HCT116 (cell line): Measurements from ENCODE around the gene DIDO1.

Experiments used
- CEBPB ChIP-seq: IDR thresholded peaks from 2 replicates; pipeline ENCODE4 v1.6.1; 2012; ENCODE audit warnings: low read depth
- ELF1 ChIP-seq: IDR thresholded peaks from 2 replicates; pipeline ENCODE4 v1.6.1; 2012; ENCODE audit warnings: low read depth, borderline replicate concordance
- EZH2 ChIP-seq: fragments of 200-600 bp; sonication (generic); IDR thresholded peaks from 2 replicates; pipeline ENCODE4 v1.6.1; 2017; ENCODE audit warnings: antibody characterized with exemption, mixed run types
- EZH2phosphoT487 ChIP-seq: fragments of 200-600 bp; IDR thresholded peaks from 2 replicates; pipeline ENCODE4 v1.6.1; 2018; ENCODE audit warnings: antibody characterized with exemption, borderline replicate concordance
- POLR2A ChIP-seq: IDR thresholded peaks from 2 replicates; pipeline ENCODE4 v1.7.0; 2011; ENCODE audit warnings: borderline replicate concordance; ENCODE audit not compliant: insufficient read depth, insufficient read length; ENCODE audit errors: extremely low read depth
- POLR2AphosphoS5 ChIP-seq: IDR thresholded peaks from 2 replicates; pipeline ENCODE4 v1.6.1; 2011; ENCODE audit warnings: mild to moderate bottlenecking, low read depth, low read length, moderate library complexity
- SRF ChIP-seq: IDR thresholded peaks from 2 replicates; pipeline ENCODE4 v1.6.1; 2012; ENCODE audit warnings: low read depth
- TCF7L2 ChIP-seq: IDR thresholded peaks from 2 replicates; pipeline ENCODE4 v1.7.0; 2011; ENCODE audit warnings: borderline replicate concordance, inconsistent platforms; ENCODE audit not compliant: insufficient read depth, insufficient read length; ENCODE audit errors: extremely low read depth
- YY1 ChIP-seq: IDR thresholded peaks from 2 replicates; pipeline ENCODE4 v1.6.1; 2011; ENCODE audit warnings: low read length, low read depth, moderate library complexity, mild to moderate bottlenecking; ENCODE audit not compliant: insufficient replicate concordance; ENCODE audit errors: extremely low read depth
- ZFX ChIP-seq: fragments of 450-650 bp; IDR thresholded peaks from 2 replicates; pipeline ENCODE4 v1.6.1; 2017
- TF ChIP-seq, protein P1 (sequence below): IDR thresholded peaks from 2 replicates; pipeline ENCODE4 v1.6.1; 2012; ENCODE audit warnings: low read depth
- TF ChIP-seq, protein P2 (sequence below), 3 experiments: fragments of 200-600 bp in 1 of 3; sonication (generic) in 1 of 3; IDR thresholded peaks in 2 of 3; conservative IDR thresholded peaks in 1 of 3; 2 replicates each; pipeline ENCODE4 v1.5.1; 2012 to 2017; ENCODE audit warnings: low read depth in 2 of 3, low read length in 2 of 3, antibody characterized with exemption in 1 of 3, borderline replicate concordance in 1 of 3, control low read depth in 1 of 3, mild to moderate bottlenecking in 1 of 3, mixed read lengths in 1 of 3, mixed run types in 1 of 3, moderate library complexity in 1 of 3; ENCODE audit not compliant: insufficient read depth in 1 of 3
- TF ChIP-seq, protein P3 (sequence below): IDR thresholded peaks from 2 replicates; pipeline ENCODE4 v1.6.1; 2012
- TF ChIP-seq, protein P4 (sequence below): IDR thresholded peaks from 2 replicates; pipeline ENCODE4 v1.6.1; 2011; ENCODE audit warnings: mild to moderate bottlenecking, low read length, moderate library complexity; ENCODE audit not compliant: insufficient replicate concordance; ENCODE audit errors: extremely low read depth

DNA sequence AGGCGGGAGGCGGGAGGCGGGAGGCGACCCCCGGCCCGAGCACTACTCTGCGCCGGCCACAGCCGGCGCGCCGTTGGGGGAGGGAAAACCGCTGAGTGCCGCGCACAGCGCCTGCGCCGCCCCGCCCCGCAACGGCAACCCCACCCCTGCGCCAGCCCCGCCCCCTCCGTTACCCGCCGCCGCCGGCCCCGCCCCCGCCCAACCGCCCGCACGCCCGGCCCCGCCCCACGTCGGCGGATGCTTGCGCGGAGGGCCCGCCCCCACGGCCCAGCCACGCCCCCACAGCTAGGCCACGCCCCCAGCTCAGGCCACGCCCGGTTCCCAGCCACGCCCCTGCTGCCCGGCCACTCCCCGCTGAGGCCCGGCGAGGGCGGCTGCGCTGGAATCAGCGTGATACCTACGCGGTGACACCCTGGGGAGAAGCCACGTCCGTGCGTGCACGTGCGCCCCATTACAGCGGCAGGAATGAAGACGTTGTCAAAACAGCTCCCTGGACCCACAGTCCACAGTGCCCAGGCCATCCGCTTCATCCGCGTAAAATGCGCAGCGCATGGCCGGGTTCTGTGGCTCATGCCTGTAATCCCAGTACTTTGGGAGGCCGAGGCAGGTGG, 64.5 kb downstream of the DIDO1 start, which contains the start of gene TCFL5:
- TF ChIP-seq POLR2A (no peak), POLR2AphosphoS5 (peak; percentile 33; the same call in 1 of the 2 replicates), YY1 (no peak), EZH2phosphoT487 (no peak), CEBPB (no peak), ZFX (no peak), SRF (no peak), ELF1 (no peak), TCF7L2 (peak; percentile 22), EZH2 (no peak)
- TF ChIP-seq, protein P1, sequence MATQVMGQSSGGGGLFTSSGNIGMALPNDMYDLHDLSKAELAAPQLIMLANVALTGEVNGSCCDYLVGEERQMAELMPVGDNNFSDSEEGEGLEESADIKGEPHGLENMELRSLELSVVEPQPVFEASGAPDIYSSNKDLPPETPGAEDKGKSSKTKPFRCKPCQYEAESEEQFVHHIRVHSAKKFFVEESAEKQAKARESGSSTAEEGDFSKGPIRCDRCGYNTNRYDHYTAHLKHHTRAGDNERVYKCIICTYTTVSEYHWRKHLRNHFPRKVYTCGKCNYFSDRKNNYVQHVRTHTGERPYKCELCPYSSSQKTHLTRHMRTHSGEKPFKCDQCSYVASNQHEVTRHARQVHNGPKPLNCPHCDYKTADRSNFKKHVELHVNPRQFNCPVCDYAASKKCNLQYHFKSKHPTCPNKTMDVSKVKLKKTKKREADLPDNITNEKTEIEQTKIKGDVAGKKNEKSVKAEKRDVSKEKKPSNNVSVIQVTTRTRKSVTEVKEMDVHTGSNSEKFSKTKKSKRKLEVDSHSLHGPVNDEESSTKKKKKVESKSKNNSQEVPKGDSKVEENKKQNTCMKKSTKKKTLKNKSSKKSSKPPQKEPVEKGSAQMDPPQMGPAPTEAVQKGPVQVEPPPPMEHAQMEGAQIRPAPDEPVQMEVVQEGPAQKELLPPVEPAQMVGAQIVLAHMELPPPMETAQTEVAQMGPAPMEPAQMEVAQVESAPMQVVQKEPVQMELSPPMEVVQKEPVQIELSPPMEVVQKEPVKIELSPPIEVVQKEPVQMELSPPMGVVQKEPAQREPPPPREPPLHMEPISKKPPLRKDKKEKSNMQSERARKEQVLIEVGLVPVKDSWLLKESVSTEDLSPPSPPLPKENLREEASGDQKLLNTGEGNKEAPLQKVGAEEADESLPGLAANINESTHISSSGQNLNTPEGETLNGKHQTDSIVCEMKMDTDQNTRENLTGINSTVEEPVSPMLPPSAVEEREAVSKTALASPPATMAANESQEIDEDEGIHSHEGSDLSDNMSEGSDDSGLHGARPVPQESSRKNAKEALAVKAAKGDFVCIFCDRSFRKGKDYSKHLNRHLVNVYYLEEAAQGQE: no peak
- TF ChIP-seq, protein P2, sequence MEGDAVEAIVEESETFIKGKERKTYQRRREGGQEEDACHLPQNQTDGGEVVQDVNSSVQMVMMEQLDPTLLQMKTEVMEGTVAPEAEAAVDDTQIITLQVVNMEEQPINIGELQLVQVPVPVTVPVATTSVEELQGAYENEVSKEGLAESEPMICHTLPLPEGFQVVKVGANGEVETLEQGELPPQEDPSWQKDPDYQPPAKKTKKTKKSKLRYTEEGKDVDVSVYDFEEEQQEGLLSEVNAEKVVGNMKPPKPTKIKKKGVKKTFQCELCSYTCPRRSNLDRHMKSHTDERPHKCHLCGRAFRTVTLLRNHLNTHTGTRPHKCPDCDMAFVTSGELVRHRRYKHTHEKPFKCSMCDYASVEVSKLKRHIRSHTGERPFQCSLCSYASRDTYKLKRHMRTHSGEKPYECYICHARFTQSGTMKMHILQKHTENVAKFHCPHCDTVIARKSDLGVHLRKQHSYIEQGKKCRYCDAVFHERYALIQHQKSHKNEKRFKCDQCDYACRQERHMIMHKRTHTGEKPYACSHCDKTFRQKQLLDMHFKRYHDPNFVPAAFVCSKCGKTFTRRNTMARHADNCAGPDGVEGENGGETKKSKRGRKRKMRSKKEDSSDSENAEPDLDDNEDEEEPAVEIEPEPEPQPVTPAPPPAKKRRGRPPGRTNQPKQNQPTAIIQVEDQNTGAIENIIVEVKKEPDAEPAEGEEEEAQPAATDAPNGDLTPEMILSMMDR (IDR thresholded peaks at IDR 0.05 in 2 of 3, conservative IDR thresholded peaks at IDR 0.05 in 1 of 3; ENCODE audit: borderline replicate concordance in 1 of 3, insufficient read depth in 1 of 3, low read depth in 2 of 3, low read length in 2 of 3): no peak
- TF ChIP-seq, protein P3, sequence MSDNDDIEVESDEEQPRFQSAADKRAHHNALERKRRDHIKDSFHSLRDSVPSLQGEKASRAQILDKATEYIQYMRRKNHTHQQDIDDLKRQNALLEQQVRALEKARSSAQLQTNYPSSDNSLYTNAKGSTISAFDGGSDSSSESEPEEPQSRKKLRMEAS: peak; percentile 100
- TF ChIP-seq, protein P4, sequence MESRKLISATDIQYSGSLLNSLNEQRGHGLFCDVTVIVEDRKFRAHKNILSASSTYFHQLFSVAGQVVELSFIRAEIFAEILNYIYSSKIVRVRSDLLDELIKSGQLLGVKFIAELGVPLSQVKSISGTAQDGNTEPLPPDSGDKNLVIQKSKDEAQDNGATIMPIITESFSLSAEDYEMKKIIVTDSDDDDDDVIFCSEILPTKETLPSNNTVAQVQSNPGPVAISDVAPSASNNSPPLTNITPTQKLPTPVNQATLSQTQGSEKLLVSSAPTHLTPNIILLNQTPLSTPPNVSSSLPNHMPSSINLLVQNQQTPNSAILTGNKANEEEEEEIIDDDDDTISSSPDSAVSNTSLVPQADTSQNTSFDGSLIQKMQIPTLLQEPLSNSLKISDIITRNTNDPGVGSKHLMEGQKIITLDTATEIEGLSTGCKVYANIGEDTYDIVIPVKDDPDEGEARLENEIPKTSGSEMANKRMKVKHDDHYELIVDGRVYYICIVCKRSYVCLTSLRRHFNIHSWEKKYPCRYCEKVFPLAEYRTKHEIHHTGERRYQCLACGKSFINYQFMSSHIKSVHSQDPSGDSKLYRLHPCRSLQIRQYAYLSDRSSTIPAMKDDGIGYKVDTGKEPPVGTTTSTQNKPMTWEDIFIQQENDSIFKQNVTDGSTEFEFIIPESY: no peak
